GM10266 (cell line): ENCODE measurements around the gene MRPL48.
"Not testable (repeated sequence)": the region's sequence is repeated elsewhere in the genome, so short reads cannot be mapped to it uniquely, and the experiment has no call there.

Experiments
- DNase-seq: peaks from one replicate; pipeline ENCODE4 v3.0.0; 2012; ENCODE audit errors: extremely low spot score
- TF ChIP-seq, protein P1 (sequence below): IDR thresholded peaks from 2 replicates; pipeline ENCODE4 v1.5.1; 2012; ENCODE audit warnings: mild to moderate bottlenecking, low read depth; ENCODE audit not compliant: control insufficient read depth, insufficient read depth; ENCODE audit errors: missing control alignments

MRPL48 gene

DNA sequence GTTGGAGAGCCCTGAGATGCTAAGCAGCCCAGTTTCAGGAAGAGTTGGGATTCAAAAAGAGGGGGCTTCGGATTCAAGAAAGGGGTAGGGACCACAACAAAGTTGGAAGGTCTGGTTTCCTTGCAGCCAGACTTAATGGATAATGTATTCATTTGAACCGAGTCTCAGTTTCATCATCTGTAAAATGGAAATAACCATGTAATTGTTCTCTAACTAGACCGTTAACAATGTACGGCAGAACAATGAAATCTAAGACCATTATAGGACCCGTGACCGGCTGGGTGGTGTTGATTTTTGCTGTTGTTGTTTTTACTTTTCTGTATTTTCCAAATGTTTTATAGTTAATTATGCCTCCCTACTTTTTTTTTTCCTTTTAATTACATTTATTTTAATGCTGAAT, 6.4 kb upstream of the MRPL48 start:
- no peak for DNase-seq
- TF ChIP-seq, protein P1, sequence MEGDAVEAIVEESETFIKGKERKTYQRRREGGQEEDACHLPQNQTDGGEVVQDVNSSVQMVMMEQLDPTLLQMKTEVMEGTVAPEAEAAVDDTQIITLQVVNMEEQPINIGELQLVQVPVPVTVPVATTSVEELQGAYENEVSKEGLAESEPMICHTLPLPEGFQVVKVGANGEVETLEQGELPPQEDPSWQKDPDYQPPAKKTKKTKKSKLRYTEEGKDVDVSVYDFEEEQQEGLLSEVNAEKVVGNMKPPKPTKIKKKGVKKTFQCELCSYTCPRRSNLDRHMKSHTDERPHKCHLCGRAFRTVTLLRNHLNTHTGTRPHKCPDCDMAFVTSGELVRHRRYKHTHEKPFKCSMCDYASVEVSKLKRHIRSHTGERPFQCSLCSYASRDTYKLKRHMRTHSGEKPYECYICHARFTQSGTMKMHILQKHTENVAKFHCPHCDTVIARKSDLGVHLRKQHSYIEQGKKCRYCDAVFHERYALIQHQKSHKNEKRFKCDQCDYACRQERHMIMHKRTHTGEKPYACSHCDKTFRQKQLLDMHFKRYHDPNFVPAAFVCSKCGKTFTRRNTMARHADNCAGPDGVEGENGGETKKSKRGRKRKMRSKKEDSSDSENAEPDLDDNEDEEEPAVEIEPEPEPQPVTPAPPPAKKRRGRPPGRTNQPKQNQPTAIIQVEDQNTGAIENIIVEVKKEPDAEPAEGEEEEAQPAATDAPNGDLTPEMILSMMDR, result no peak

DNA sequence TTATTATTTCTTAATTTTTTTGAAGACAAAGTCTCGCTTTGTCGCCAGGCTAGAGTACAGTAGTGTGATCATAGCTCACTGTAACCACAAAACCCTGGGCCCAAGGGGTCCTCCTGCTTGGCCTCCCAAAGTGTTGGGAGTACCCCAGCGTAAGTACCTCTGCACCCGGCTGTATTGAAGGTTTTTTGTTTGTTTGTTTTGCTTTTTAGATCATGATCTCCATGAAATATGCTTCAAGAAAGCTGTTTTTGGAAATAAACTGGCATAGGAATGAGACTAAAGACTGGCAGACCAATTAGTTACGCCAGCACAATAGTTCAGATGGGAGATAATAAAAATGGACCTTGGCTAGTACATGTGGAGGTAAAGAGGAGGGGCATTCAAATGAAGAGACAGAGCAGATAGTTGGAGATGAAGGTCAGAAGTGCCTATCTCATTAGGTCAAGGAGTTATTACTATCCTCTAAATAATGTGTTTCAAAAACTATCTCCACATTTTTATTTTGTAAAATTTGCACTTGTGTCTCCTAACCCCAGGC, 4.1 kb upstream of the MRPL48 start:
- DNase-seq, result no peak

DNA sequence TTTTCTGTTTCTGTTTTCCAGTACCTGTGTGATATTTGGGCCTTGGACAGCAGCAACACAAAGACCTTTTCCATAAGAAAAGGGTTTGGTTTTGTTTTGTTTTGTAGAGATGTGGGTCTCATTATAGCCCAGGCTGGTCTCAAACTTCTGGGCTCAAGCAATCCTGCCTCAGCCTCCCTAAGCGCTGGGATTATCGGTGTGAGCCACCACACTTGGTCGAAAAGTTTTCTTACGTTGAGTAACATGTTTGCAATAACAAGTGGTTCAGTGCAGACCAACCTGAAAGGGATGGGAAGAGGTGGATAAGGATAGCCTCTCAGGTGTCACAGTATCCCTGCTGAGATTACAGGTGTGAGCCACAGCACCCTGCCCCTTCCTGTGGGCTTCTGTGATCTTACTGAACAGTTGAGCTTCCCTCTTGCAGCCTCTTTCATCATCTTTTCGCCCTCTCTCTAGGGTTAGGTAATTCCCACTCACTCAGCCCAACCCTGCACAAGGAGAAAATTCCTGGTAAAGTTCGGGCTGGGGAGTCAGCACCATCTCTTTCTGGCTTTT, 3.5 kb upstream of the MRPL48 start:
- TF ChIP-seq, protein P1, result no peak
- no peak for DNase-seq

More for the DNA sequence above, 4.1 kb upstream of the MRPL48 start:
- TF ChIP-seq, protein P1, result no peak

DNA sequence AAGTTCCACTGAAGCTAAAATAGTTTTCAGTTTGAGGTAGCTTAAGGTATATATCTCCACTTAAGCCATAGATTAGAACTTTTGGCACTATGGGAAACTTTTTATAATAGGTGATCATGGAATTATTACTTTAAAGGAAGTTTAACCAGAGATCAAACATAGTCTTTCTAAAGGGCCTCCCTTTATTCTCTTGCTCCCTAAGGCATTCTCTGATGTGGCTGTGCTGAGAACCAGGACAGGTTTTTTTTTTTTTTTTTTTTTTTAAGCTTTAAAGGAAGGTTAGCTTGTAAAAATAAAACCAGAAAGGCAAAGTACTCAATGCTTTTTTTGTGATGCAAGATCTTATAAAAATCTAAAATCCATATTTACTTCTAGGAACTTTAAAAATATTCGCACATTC, 2.9 kb upstream of the MRPL48 start:
- TF ChIP-seq, protein P1, result no peak
- no peak for DNase-seq

DNA sequence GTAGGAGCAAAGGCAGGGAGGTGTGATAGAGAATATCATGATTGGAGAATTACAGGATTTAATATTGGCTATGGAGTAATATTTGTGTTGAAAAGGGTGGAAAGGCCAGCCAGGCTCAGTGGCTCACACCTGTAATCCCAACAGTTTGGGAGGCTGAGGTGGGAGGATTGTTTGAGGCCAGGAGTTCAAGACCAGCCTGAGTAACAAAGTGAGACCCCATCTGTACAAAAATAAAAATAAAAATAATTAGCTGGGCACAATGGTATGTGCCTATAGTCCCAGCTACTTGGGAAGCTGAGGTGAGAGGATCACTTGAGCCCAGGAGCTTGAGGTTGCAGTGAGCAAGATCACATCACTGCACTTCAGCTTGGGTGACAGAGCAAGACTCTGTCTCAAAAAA, 2.2 kb upstream of the MRPL48 start:
- DNase-seq, result not testable (repeated sequence)

DNA sequence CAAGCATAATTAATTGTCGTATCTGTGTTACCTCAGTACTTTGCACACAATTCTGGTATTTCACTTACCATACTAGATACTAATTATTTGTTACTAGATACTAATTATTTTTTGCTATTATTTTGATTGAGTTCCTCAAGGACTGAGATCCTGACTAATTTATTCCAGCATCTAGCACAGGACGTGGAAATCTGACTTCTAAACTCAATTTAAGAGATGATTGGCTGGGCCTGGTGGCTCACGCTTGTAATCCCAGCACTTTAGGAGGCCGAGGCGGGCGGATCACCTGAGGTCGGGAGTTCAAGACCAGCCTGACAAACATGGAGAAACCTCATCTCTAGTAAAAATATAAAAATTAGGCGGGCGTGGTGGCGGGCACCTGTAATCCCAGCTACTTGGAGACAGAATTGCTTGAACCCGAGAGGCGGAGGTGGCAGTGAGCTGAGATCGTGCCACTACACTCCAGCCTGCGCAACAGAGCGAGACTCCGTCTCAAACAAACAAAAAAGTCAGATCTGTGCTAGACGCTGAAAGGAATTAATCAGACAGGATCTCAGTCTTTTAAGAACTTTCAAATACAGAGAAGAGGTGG, 527 bp upstream of the MRPL48 start:
- TF ChIP-seq, protein P1, result no peak
- DNase-seq, result no peak

DNA sequence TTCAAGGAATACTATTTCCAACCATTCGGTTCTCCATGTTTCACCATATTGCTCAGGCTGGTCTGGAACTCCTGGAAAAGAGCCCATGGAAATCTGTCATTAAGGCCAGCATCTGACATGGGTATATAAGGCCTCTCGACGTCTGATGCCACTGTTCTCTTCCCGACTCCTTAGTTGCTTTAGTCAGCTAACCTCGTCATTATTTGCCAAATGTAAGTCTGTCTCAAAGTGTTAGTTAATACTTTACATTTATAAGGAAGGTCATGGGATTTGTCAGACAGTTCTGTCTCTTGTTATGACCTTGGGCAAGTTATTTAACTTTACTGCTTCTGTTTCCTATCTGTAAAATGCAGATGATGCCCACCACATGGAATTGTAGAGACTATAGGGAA, 1.6 kb downstream of the MRPL48 start:
- DNase-seq, result no peak
- TF ChIP-seq, protein P1, result no peak
